Measurements from ENCODE around the gene OR10K2. TPM values are rescaled to one million over a fixed set of nuclear protein-coding genes. Genes with fewer than 3 reads are reported as not detected.

OR10K2 gene
- total RNA-seq (ENCODE audit: low replicate concordance): not detected in 2 replicates

- H3K4me3 ChIP-seq (ENCODE audit: low read depth, low read length): no peak within 1 kb of the TSS
- no peak for DNase-seq (ENCODE audit: low read depth)
- TF ChIP-seq CTCF (IDR thresholded peaks at IDR 0.05; ENCODE audit: insufficient read depth, low read length): no peak
These were observed at the start of gene OR10K2 for GRCh38 chr1:158426137-158426536. OR10K2 (minus strand) TSS chr1:158426237; CDS start chr1:158420866, 5,371 bp downstream.

GRCh38 chr1:158471920-158472319 lies 45.9 kb upstream of the OR10K2 start, which contains the start of gene OR10R2:
OR10R2 (plus strand) TSS chr1:158472220; CDS start chr1:158472326, 106 bp downstream.
- no peak within 1 kb of the TSS for H3K4me3 ChIP-seq (ENCODE audit: low read depth, low read length)
- no peak for DNase-seq (ENCODE audit: low read depth)
- no peak for TF ChIP-seq CTCF (IDR thresholded peaks at IDR 0.05; ENCODE audit: insufficient read depth, low read length)

- H3K4me3 ChIP-seq (ENCODE audit: low read depth, low read length): no peak within 1 kb of the TSS
- TF ChIP-seq CTCF (IDR thresholded peaks at IDR 0.05; ENCODE audit: insufficient read depth, low read length): no peak
- no peak for DNase-seq (ENCODE audit: low read depth)
These were observed 35.5 kb upstream of the OR10K2 start, which contains the start of gene OR10K1 for GRCh38 chr1:158461534-158461933. OR10K1 (plus strand) TSS chr1:158461834; CDS start chr1:158465562, 3,728 bp downstream.

- no peak overlapping the region for H3K4me3 ChIP-seq (ENCODE audit: low read depth, low read length)
- no peak for TF ChIP-seq CTCF (IDR thresholded peaks at IDR 0.05; ENCODE audit: insufficient read depth, low read length)
- DNase-seq (ENCODE audit: low read depth): no peak
These were observed 32.2 kb upstream of the OR10K2 start for GRCh38 chr1:158458263-158458662.

GRCh38 chr1:158457246-158457645 lies 31.2 kb upstream of the OR10K2 start:
- no peak for TF ChIP-seq CTCF (IDR thresholded peaks at IDR 0.05; ENCODE audit: insufficient read depth, low read length)
- no peak for DNase-seq (ENCODE audit: low read depth)
- H3K4me3 ChIP-seq (ENCODE audit: low read depth, low read length): no peak overlapping the region

- TF ChIP-seq CTCF (IDR thresholded peaks at IDR 0.05; ENCODE audit: insufficient read depth, low read length): no peak
- DNase-seq (ENCODE audit: low read depth): no peak
- no peak overlapping the region for H3K4me3 ChIP-seq (ENCODE audit: low read depth, low read length)
These were observed 28.5 kb upstream of the OR10K2 start for GRCh38 chr1:158454537-158454936.

- H3K4me3 ChIP-seq (ENCODE audit: low read depth, low read length): no peak overlapping the region
- no peak for TF ChIP-seq CTCF (IDR thresholded peaks at IDR 0.05; ENCODE audit: insufficient read depth, low read length)
- no peak for DNase-seq (ENCODE audit: low read depth)
These were observed 19.3 kb upstream of the OR10K2 start for GRCh38 chr1:158445376-158445775.
